HCT116 (cell line): ENCODE measurements around the gene SLC7A8. TPM values are rescaled to one million over a fixed set of nuclear protein-coding genes. Genes with fewer than 3 reads are reported as not detected.

Experiments
- ATAC-seq: fragments of 200-7000 bp; cut with Tn5 transposase; 2 replicates; pipeline ENCODE4 v1.9.1; 2020; ENCODE audit warnings: mild to moderate bottlenecking, moderate library complexity
- BruUV-seq: library from RNA; stranded (reverse); fragments of 400-500 nt; replicated peaks from 2 replicates; lab custom pipeline; 2021; lab: Mats Ljungman, UMichigan
- CTCF ChIA-PET: fragments of 300-600 bp; sonication (Branson Sonifier 250); formaldehyde crosslinking; loops from one replicate; lab custom pipeline; 2021; ENCODE audit warnings: antibody characterized with exemption; lab: Charles Lee
- POLR2A ChIA-PET: fragments of 300-600, 350-600 bp; sonication (Branson Sonifier 250); formaldehyde crosslinking; loops from one replicate; lab custom pipeline; 2021; ENCODE audit warnings: antibody characterized with exemption; lab: Charles Lee
- RAD21 ChIA-PET, 2 experiments: fragments of 300-600 bp; sonication (Branson Sonifier 250); formaldehyde crosslinking; loops; one replicate each; lab custom pipeline; 2023; ENCODE audit warnings: low total read pairs in 2 of 2; ENCODE audit not compliant: uncharacterized antibody in 2 of 2, unreplicated experiment in 2 of 2, low non-redundant PET in 1 of 2; lab: Charles Lee
- DNase-seq: peaks from one replicate; pipeline ENCODE4 v3.0.0-alpha.2; 2010; ENCODE audit warnings: low read depth, low spot score
- H2AFZ ChIP-seq: fragments of 200-600 bp; shearing (Covaris generic), sonication (generic); 2 replicates; pipeline ENCODE4 v1.6.1; 2017; ENCODE audit warnings: low read depth, mixed run types, mixed read lengths, antibody characterized with exemption, low read length; ENCODE audit not compliant: poor library complexity, severe bottlenecking
- H3K27ac ChIP-seq: 2 replicates; pipeline ENCODE4 v1.5.1; 2012; ENCODE audit warnings: low read depth, low read length
- H3K27me3 ChIP-seq: fragments of 200-600 bp; sonication (generic); 2 replicates; pipeline ENCODE4 v1.6.1; 2016; ENCODE audit warnings: mixed run types, low read length, mixed read lengths; ENCODE audit not compliant: insufficient read depth
- H3K36me3 ChIP-seq, 2 experiments: fragments of 200-500 bp in 1 of 2; fragments of 200-600 bp in 1 of 2; sonication (Bioruptor generic) in 1 of 2; sonication (generic) in 1 of 2; 2 replicates each; pipeline versions ENCODE4 v1.5.1 to v1.6.1; 2014 to 2016; ENCODE audit warnings: low read length in 2 of 2, inconsistent platforms in 1 of 2, mixed read lengths in 1 of 2, mixed run types in 1 of 2; ENCODE audit not compliant: insufficient read depth in 2 of 2, control insufficient read depth in 1 of 2
- H3K4me1 ChIP-seq, 2 experiments: fragments of 200-600 bp in 1 of 2; sonication (generic) in 1 of 2; 2 replicates each; pipeline versions ENCODE4 v1.5.1 to v1.6.1; 2012 to 2017; ENCODE audit warnings: low read length in 2 of 2, inconsistent platforms in 1 of 2, mild to moderate bottlenecking in 1 of 2, mixed read lengths in 1 of 2, mixed run types in 1 of 2, moderate library complexity in 1 of 2; ENCODE audit not compliant: insufficient read depth in 2 of 2, control insufficient read depth in 1 of 2
- H3K4me2 ChIP-seq: fragments of 200-600 bp; sonication (generic); 2 replicates; pipeline ENCODE4 v1.6.1; 2017; ENCODE audit warnings: mixed run types, low read length, mixed read lengths
- H3K4me3 ChIP-seq, 2 experiments: fragments of 200-600 bp in 1 of 2; sonication (generic) in 1 of 2; replicated peaks in 1 of 2; 2 replicates each; pipeline ENCODE4 v1.5.1; 2011 to 2016; ENCODE audit warnings: low read length in 2 of 2, control low read depth in 1 of 2, low read depth in 1 of 2, mild to moderate bottlenecking in 1 of 2, mixed read lengths in 1 of 2, mixed run types in 1 of 2
- H3K79me2 ChIP-seq: fragments of 200-600 bp; sonication (generic); 2 replicates; pipeline ENCODE4 v1.6.1; 2017; ENCODE audit warnings: mild to moderate bottlenecking, mixed run types, low read length, moderate library complexity, mixed read lengths; ENCODE audit not compliant: insufficient read depth
- H3K9ac ChIP-seq: fragments of 200-600 bp; sonication (generic); 2 replicates; pipeline ENCODE4 v1.6.1; 2016; ENCODE audit warnings: low read length, mixed read lengths
- H3K9me2 ChIP-seq: fragments of 200-600 bp; sonication (generic), shearing (Covaris generic); 2 replicates; pipeline ENCODE4 v1.6.1; 2017; ENCODE audit warnings: mixed run types, mild to moderate bottlenecking, moderate library complexity; ENCODE audit not compliant: insufficient read depth
- H3K9me3 ChIP-seq, 2 experiments: fragments of 200-500 bp in 1 of 2; fragments of 200-600 bp in 1 of 2; sonication (Bioruptor generic) in 1 of 2; sonication (generic) in 1 of 2; 2 replicates each; pipeline ENCODE4 v1.6.1; 2014 to 2017; ENCODE audit warnings: low read length in 2 of 2, mixed read lengths in 2 of 2, inconsistent platforms in 1 of 2, low read depth in 1 of 2, mild to moderate bottlenecking in 1 of 2, mixed run types in 1 of 2, moderate library complexity in 1 of 2; ENCODE audit not compliant: control insufficient read depth in 1 of 2, insufficient read depth in 1 of 2
- H4K20me1 ChIP-seq: fragments of 200-600 bp; sonication (generic), shearing (Covaris generic); 2 replicates; pipeline ENCODE4 v1.6.1; 2017; ENCODE audit warnings: mixed run types, mild to moderate bottlenecking, moderate library complexity; ENCODE audit not compliant: insufficient read depth
- CBX3 ChIP-seq: IDR thresholded peaks from 2 replicates; pipeline ENCODE4 v1.6.1; 2012; ENCODE audit warnings: low read depth
- CEBPB ChIP-seq: IDR thresholded peaks from 2 replicates; pipeline ENCODE4 v1.6.1; 2012; ENCODE audit warnings: low read depth
- EGR1 ChIP-seq: IDR thresholded peaks from 2 replicates; pipeline ENCODE4 v1.6.1; 2012; ENCODE audit warnings: low read depth
- ELF1 ChIP-seq: IDR thresholded peaks from 2 replicates; pipeline ENCODE4 v1.6.1; 2012; ENCODE audit warnings: low read depth, borderline replicate concordance
- EZH2 ChIP-seq: fragments of 200-600 bp; sonication (generic); IDR thresholded peaks from 2 replicates; pipeline ENCODE4 v1.6.1; 2017; ENCODE audit warnings: antibody characterized with exemption, mixed run types
- MAX ChIP-seq: IDR thresholded peaks from 2 replicates; pipeline ENCODE4 v1.6.1; 2012
- SP1 ChIP-seq: IDR thresholded peaks from 2 replicates; pipeline ENCODE4 v1.6.1; 2012; ENCODE audit warnings: low read depth
- YY1 ChIP-seq: IDR thresholded peaks from 2 replicates; pipeline ENCODE4 v1.6.1; 2011; ENCODE audit warnings: low read length, low read depth, moderate library complexity, mild to moderate bottlenecking; ENCODE audit not compliant: insufficient replicate concordance; ENCODE audit errors: extremely low read depth
- ZFX ChIP-seq: fragments of 450-650 bp; IDR thresholded peaks from 2 replicates; pipeline ENCODE4 v1.6.1; 2017
- ZNF274 ChIP-seq: fragments of 200-500 bp; sonication (Bioruptor generic); IDR thresholded peaks from 2 replicates; pipeline ENCODE4 v1.6.1; 2014; ENCODE audit warnings: mild to moderate bottlenecking, low read depth, low read length, inconsistent platforms
- intact Hi-C: fragments of 100-400 bp; cut with micrococcal nuclease; formaldehyde crosslinking; loops from 2 replicates; pipeline ENCODE4 v1.10.0; 2022
- total RNA-seq: library from RNA; stranded (reverse); gene quantifications from one replicate; pipeline ENCODE4 v1.2.1, GENCODE V29; 2021; ENCODE audit not compliant: unreplicated experiment
- TF ChIP-seq, protein P1 (sequence below): IDR thresholded peaks from 2 replicates; pipeline ENCODE4 v1.6.1; 2012; ENCODE audit warnings: low read depth
- TF ChIP-seq, protein P2 (sequence below), 3 experiments: fragments of 200-600 bp in 1 of 3; sonication (generic) in 1 of 3; IDR thresholded peaks in 2 of 3; conservative IDR thresholded peaks in 1 of 3; 2 replicates each; pipeline ENCODE4 v1.5.1; 2012 to 2017; ENCODE audit warnings: low read depth in 2 of 3, low read length in 2 of 3, antibody characterized with exemption in 1 of 3, borderline replicate concordance in 1 of 3, control low read depth in 1 of 3, mild to moderate bottlenecking in 1 of 3, mixed read lengths in 1 of 3, mixed run types in 1 of 3, moderate library complexity in 1 of 3; ENCODE audit not compliant: insufficient read depth in 1 of 3

Gene SLC7A8
- total RNA-seq, 1 experiment from 2014 or later, result 5.3 TPM

GRCh38 chr14:23228812-23229211, 45.4 kb upstream of the SLC7A8 start:
- Histone ChIP-seq H3K27me3 (no peaks in the 10 kb centered on the region), H3K9me3 (no peaks in the 10 kb centered on the region; a peak in 1 of 4 replicates), H3K27ac (no peak overlapping the region), H4K20me1 (no peaks in the 10 kb centered on the region), H3K4me2 (no peak overlapping the region), H3K9me2 (no peaks in the 10 kb centered on the region), H3K4me3 (no peak overlapping the region), H3K36me3 (no peaks in the 10 kb centered on the region), H3K4me1 (no peaks in the 10 kb centered on the region), H3K9ac (no peak overlapping the region), H3K79me2 (no peaks in the 10 kb centered on the region), H2AFZ (no peak overlapping the region)
- intact Hi-C loops, result no loop called here
- no peak for DNase-seq
- RAD21 ChIA-PET, result no interaction called here
- ATAC-seq, result no peak
- TF ChIP-seq EGR1 (no peak), ZNF274 (no peak), MAX (no peak)
- CTCF ChIA-PET, result no interaction called here
- POLR2A ChIA-PET, result no interaction called here
- BruUV-seq, result no TSS peak

- Histone ChIP-seq H4K20me1 (no peaks in the 10 kb centered on the region), H3K79me2 (no peaks in the 10 kb centered on the region), H3K36me3 (no peaks in the 10 kb centered on the region), H2AFZ (no peak overlapping the region), H3K4me2 (no peak overlapping the region), H3K9me2 (no peaks in the 10 kb centered on the region), H3K9me3 (no peaks in the 10 kb centered on the region; a peak in 1 of 4 replicates), H3K9ac (no peak overlapping the region), H3K27me3 (no peaks in the 10 kb centered on the region), H3K27ac (no peak overlapping the region), H3K4me1 (no peaks in the 10 kb centered on the region), H3K4me3 (no peak overlapping the region)
- RAD21 ChIA-PET, result no interaction called here
- no peak for DNase-seq
- TF ChIP-seq YY1 (no peak), SP1 (no peak), CBX3 (no peak), CEBPB (no peak), ELF1 (no peak), EZH2 (no peak), ZNF274 (no peak), ZFX (no peak)
- TF ChIP-seq, protein P1, sequence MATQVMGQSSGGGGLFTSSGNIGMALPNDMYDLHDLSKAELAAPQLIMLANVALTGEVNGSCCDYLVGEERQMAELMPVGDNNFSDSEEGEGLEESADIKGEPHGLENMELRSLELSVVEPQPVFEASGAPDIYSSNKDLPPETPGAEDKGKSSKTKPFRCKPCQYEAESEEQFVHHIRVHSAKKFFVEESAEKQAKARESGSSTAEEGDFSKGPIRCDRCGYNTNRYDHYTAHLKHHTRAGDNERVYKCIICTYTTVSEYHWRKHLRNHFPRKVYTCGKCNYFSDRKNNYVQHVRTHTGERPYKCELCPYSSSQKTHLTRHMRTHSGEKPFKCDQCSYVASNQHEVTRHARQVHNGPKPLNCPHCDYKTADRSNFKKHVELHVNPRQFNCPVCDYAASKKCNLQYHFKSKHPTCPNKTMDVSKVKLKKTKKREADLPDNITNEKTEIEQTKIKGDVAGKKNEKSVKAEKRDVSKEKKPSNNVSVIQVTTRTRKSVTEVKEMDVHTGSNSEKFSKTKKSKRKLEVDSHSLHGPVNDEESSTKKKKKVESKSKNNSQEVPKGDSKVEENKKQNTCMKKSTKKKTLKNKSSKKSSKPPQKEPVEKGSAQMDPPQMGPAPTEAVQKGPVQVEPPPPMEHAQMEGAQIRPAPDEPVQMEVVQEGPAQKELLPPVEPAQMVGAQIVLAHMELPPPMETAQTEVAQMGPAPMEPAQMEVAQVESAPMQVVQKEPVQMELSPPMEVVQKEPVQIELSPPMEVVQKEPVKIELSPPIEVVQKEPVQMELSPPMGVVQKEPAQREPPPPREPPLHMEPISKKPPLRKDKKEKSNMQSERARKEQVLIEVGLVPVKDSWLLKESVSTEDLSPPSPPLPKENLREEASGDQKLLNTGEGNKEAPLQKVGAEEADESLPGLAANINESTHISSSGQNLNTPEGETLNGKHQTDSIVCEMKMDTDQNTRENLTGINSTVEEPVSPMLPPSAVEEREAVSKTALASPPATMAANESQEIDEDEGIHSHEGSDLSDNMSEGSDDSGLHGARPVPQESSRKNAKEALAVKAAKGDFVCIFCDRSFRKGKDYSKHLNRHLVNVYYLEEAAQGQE, result no peak
- TF ChIP-seq, protein P2, sequence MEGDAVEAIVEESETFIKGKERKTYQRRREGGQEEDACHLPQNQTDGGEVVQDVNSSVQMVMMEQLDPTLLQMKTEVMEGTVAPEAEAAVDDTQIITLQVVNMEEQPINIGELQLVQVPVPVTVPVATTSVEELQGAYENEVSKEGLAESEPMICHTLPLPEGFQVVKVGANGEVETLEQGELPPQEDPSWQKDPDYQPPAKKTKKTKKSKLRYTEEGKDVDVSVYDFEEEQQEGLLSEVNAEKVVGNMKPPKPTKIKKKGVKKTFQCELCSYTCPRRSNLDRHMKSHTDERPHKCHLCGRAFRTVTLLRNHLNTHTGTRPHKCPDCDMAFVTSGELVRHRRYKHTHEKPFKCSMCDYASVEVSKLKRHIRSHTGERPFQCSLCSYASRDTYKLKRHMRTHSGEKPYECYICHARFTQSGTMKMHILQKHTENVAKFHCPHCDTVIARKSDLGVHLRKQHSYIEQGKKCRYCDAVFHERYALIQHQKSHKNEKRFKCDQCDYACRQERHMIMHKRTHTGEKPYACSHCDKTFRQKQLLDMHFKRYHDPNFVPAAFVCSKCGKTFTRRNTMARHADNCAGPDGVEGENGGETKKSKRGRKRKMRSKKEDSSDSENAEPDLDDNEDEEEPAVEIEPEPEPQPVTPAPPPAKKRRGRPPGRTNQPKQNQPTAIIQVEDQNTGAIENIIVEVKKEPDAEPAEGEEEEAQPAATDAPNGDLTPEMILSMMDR (IDR thresholded peaks at IDR 0.05 in 2 of 3, conservative IDR thresholded peaks at IDR 0.05 in 1 of 3; ENCODE audit: borderline replicate concordance in 1 of 3, insufficient read depth in 1 of 3, low read depth in 2 of 3, low read length in 2 of 3), result no peak
- no TSS peak for BruUV-seq
- intact Hi-C loops, result no loop called here
- no peak for ATAC-seq
- POLR2A ChIA-PET, result no interaction called here
- CTCF ChIA-PET, result no interaction called here
These were observed 44.1 kb upstream of the SLC7A8 start for GRCh38 chr14:23227566-23227965.
